Colonic mucosa (tissue), 4 donors: ENCODE data around the gene OLFM2. TPM values are rescaled to one million over a fixed set of nuclear protein-coding genes. Genes with fewer than 3 reads are reported as not detected.

ENCODE experiments used
- DNase-seq: peaks from one replicate; pipeline ENCODE4 v3.0.0-alpha.2; 2020
- H3K27ac ChIP-seq: fragments of 200-600 bp; one replicate; pipeline ENCODE4 v1.8.0; 2021
- H3K27me3 ChIP-seq: fragments of 200-600 bp; one replicate; pipeline ENCODE4 v1.8.0; 2021
- H3K36me3 ChIP-seq: fragments of 200-600 bp; one replicate; pipeline ENCODE4 v1.8.0; 2021
- H3K4me1 ChIP-seq: fragments of 200-600 bp; one replicate; pipeline ENCODE4 v1.8.0; 2021; ENCODE audit warnings: mild to moderate bottlenecking
- H3K4me3 ChIP-seq: fragments of 200-600 bp; one replicate; pipeline ENCODE4 v1.8.0; 2021
- H3K9ac ChIP-seq, 2 donors: one replicate each; pipeline ENCODE4 v1.7.0; 2013; ENCODE audit warnings: control low read depth in 2 of 2, low read depth in 2 of 2, low read length in 2 of 2
- H3K9me3 ChIP-seq: fragments of 200-600 bp; one replicate; pipeline ENCODE4 v1.8.0; 2021
- CTCF ChIP-seq: fragments of 200-600 bp; IDR thresholded peaks from one replicate; pipeline ENCODE4 v1.8.0; 2022; ENCODE audit warnings: antibody characterized with exemption, mild to moderate bottlenecking
- intact Hi-C: fragments of 100-400 bp; cut with DNase I; formaldehyde crosslinking; loops from one replicate; pipeline ENCODE4 v1.14.1; 2022
- total RNA-seq, 2 donors: library from RNA; stranded (reverse); fragmentation: NEBNext Ultra II Directional in 1 of 2; extraction: Animal tissue kit (Norgen Biotek cat#: 25700) in 1 of 2; gene quantifications; one replicate each; pipeline ENCODE4 v1.2.1, GENCODE V29; 2021
- donor health status: healthy.
- donor health status: DM: no; HTN: no; CAD: no.
- donor health status: DM: no; HTN: no; CAD: no.

The OLFM2 gene
- total RNA-seq, 2 donors from 2014 or later = 1.2 to 1.9 TPM

- DNase-seq = no peak
These were observed 26.4 kb upstream of the OLFM2 start for GRCh38 chr19:9962623-9963290.

GRCh38 chr19:9961103-9961502 is 24.8 kb upstream of the OLFM2 start:
- DNase-seq = no peak
- Histone ChIP-seq H3K4me3 (no peak overlapping the region), H3K9ac (no peak overlapping the region), H3K9me3 (no peaks in the 10 kb centered on the region), H3K27me3 (peaks cover 5% of the 10 kb centered on the region), H3K27ac (no peak overlapping the region), H3K36me3 (no peaks in the 10 kb centered on the region), H3K4me1 (no peaks in the 10 kb centered on the region)
- no peak for TF ChIP-seq CTCF
- intact Hi-C loops = no loop called here

More at GRCh38 chr19:9962623-9963290, 26.4 kb upstream of the OLFM2 start:
- Histone ChIP-seq H3K36me3 (no peaks in the 10 kb centered on the region), H3K27ac (no peak overlapping the region), H3K27me3 (peaks cover 12% of the 10 kb centered on the region), H3K4me3 (no peak overlapping the region), H3K4me1 (no peaks in the 10 kb centered on the region), H3K9ac (no peak overlapping the region), H3K9me3 (no peaks in the 10 kb centered on the region)
- no peak for TF ChIP-seq CTCF
- intact Hi-C loops = no loop called here

DNA sequence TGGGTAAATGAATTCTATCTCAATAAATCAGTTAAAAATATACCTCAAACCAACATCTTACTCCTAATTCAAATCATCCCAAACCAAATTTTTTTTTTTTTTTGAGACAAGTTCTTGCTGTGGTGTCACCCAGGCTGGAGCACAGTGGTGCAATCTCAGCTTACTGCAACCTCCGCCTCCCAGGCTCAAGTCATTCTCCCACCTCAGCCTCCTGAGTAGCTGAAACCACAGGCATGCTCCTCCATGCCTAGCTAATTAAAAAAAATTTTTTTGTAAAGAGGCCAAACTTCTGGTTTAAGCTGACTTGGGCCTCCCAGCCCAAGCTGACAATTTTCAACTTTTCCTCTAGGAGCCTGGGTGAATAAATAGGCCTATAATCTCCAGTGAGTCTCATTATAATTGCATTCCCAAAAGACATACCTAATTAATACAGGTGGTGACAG is 22.1 kb upstream of the OLFM2 start:
- H3K4me1 ChIP-seq = no peaks in the 10 kb centered on the region
- no peak overlapping the region for H3K27ac ChIP-seq
- no peaks in the 10 kb centered on the region for H3K9me3 ChIP-seq
- H3K36me3 ChIP-seq = no peaks in the 10 kb centered on the region
- intact Hi-C loops = no loop called here
- H3K9ac ChIP-seq = no peak overlapping the region
- no peak overlapping the region for H3K4me3 ChIP-seq
- no peak for TF ChIP-seq CTCF
- no peaks in the 10 kb centered on the region for H3K27me3 ChIP-seq
- DNase-seq = no peak

- no peaks in the 10 kb centered on the region for H3K9me3 ChIP-seq
- no peaks in the 10 kb centered on the region for H3K36me3 ChIP-seq
- no peak for DNase-seq
- no peaks in the 10 kb centered on the region for H3K27me3 ChIP-seq
- H3K4me1 ChIP-seq = no peaks in the 10 kb centered on the region
- no peak overlapping the region for H3K27ac ChIP-seq
- no peak overlapping the region for H3K4me3 ChIP-seq
- intact Hi-C loops = no loop called here
- no peak overlapping the region for H3K9ac ChIP-seq
- no peak for TF ChIP-seq CTCF
These were observed 20.6 kb upstream of the OLFM2 start for GRCh38 chr19:9956956-9957355.

DNA sequence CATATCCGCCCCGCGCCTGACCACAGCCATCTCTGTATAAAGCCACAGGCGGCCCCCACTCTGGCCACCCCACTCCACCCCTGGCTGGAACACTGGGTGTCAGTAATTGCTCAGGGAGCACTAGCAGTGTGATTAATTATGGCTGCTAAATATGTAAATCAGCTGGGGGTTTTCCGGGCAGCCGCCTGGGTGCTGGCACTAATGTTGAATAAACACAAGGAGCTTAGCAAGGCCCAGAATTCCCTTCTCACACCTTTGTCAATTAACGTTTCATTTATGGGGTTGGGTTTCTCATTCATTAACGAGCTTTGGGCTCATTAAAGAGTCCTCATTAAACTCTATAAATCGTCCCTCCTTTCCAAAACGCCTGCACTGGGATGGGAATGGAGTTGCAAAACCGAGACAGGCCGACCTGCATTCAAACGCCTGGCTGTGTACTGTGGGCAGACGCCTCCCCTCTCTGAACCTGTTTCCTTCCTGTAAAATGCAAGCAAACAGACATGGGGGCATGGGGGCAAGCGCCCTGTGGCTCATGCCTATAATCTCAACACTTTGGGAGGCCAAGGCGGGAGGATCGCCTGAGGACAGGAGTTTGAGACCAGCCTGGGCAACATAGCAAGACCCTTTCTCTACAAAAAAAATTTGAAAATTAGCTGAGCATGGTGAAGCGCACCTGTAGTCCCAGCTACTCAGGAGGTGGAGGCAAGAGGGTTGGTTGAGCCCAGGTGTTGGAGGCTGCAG is 17.7 kb upstream of the OLFM2 start:
- Histone ChIP-seq H3K36me3 (no peaks in the 10 kb centered on the region), H3K4me1 (no peaks in the 10 kb centered on the region), H3K4me3 (no peak overlapping the region), H3K9me3 (no peaks in the 10 kb centered on the region), H3K27ac (no peak overlapping the region), H3K27me3 (no peaks in the 10 kb centered on the region), H3K9ac (no peak overlapping the region)
- intact Hi-C loops = no loop called here
- TF ChIP-seq CTCF = no peak
- no peak for DNase-seq
